IMR-90 (cell line): ENCODE measurements around the gene ABCC8. TPM values are rescaled to one million over a fixed set of nuclear protein-coding genes. Genes with fewer than 3 reads are reported as not detected.

Experiments
- ATAC-seq: fragments of 200-7000 bp; cut with Tn5 transposase; 2 replicates; pipeline ENCODE4 v1.9.1; 2020; ENCODE audit warnings: low read depth, mild to moderate bottlenecking, moderate library complexity
- BruUV-seq: library from RNA; stranded (reverse); fragments of 400-500 nt; replicated peaks from 2 replicates; lab custom pipeline; 2021; lab: Mats Ljungman, UMichigan
- CTCF ChIA-PET: fragments of 300-600 bp; formaldehyde crosslinking; extraction: SDS; loops from one replicate; lab custom pipeline; 2021; ENCODE audit warnings: antibody characterized with exemption; lab: Yijun Ruan, JAX
- POLR2A ChIA-PET: fragments of 300-600 bp; sonication (Branson Sonifier 250); formaldehyde crosslinking; loops from one replicate; lab custom pipeline; 2022; ENCODE audit warnings: antibody characterized with exemption; ENCODE audit not compliant: unreplicated experiment; lab: Charles Lee
- DNase-seq: peaks from one replicate; pipeline ENCODE4 v3.0.0; 2013
- H2AFZ ChIP-seq: replicated peaks from 2 replicates; pipeline ENCODE3; 2013; ENCODE audit warnings: low read length, mild to moderate bottlenecking; ENCODE audit not compliant: poor library complexity
- H2AK5ac ChIP-seq: 2 replicates; pipeline ENCODE4 v1.6.1; 2013; ENCODE audit warnings: low read depth, low read length, inconsistent platforms
- H2AK9ac ChIP-seq: replicated peaks from 2 replicates; pipeline ENCODE3; 2013; ENCODE audit warnings: mild to moderate bottlenecking, low read depth, low read length, moderate library complexity; ENCODE audit not compliant: poor library complexity
- H2BK120ac ChIP-seq: 2 replicates; pipeline ENCODE4 v1.6.1; 2013; ENCODE audit warnings: low read depth, low read length, inconsistent platforms
- H2BK15ac ChIP-seq: 3 replicates; pipeline ENCODE4 v1.6.1; 2013; ENCODE audit warnings: low read depth, low read length, inconsistent platforms
- H2BK20ac ChIP-seq: 2 replicates; pipeline ENCODE4 v1.6.1; 2013; ENCODE audit warnings: low read depth, mild to moderate bottlenecking, inconsistent platforms, low read length, moderate library complexity
- H2BK5ac ChIP-seq: 2 replicates; pipeline ENCODE4 v1.6.1; 2013; ENCODE audit warnings: mild to moderate bottlenecking, low read depth, low read length, inconsistent platforms; ENCODE audit not compliant: poor library complexity, severe bottlenecking
- H3K14ac ChIP-seq: replicated peaks from 2 replicates; pipeline ENCODE4 v1.6.1; 2013; ENCODE audit warnings: low read depth, low read length, inconsistent platforms
- H3K18ac ChIP-seq: 2 replicates; pipeline ENCODE4 v1.6.1; 2013; ENCODE audit warnings: low read depth, low read length, control low read depth
- H3K23ac ChIP-seq: 2 replicates; pipeline ENCODE4 v1.6.1; 2013; ENCODE audit warnings: low read depth, low read length, inconsistent platforms
- H3K27ac ChIP-seq: 2 replicates; pipeline ENCODE4 v1.5.1; 2013; ENCODE audit warnings: mild to moderate bottlenecking, control low read depth, low read length; ENCODE audit not compliant: insufficient read depth
- H3K27me3 ChIP-seq: 2 replicates; pipeline ENCODE4 v1.6.1; 2013; ENCODE audit warnings: low read length; ENCODE audit not compliant: control insufficient read depth, insufficient read depth
- H3K36me3 ChIP-seq: 2 replicates; pipeline ENCODE4 v1.6.1; 2013; ENCODE audit warnings: low read length, mixed read lengths; ENCODE audit not compliant: control insufficient read depth, insufficient read depth
- H3K4ac ChIP-seq: 2 replicates; pipeline ENCODE4 v1.6.1; 2013; ENCODE audit warnings: low read depth, low read length, inconsistent platforms
- H3K4me1 ChIP-seq: 2 replicates; pipeline ENCODE4 v1.6.1; 2013; ENCODE audit warnings: low read length, mixed read lengths; ENCODE audit not compliant: control insufficient read depth, insufficient read depth
- H3K4me2 ChIP-seq: 2 replicates; pipeline ENCODE4 v1.6.1; 2013; ENCODE audit warnings: low read depth, mild to moderate bottlenecking, control low read depth, low read length, moderate library complexity
- H3K4me3 ChIP-seq: 2 replicates; pipeline ENCODE4 v1.5.1; 2013; ENCODE audit warnings: low read depth, mild to moderate bottlenecking, control low read depth, low read length, moderate library complexity; ENCODE audit not compliant: insufficient read depth
- H3K56ac ChIP-seq: 2 replicates; pipeline ENCODE4 v1.6.1; 2013; ENCODE audit warnings: low read length, inconsistent platforms; ENCODE audit not compliant: insufficient read depth; ENCODE audit errors: extremely low read depth
- H3K79me1 ChIP-seq, 2 experiments: 2 replicates each; pipeline ENCODE4 v1.6.1; 2013; ENCODE audit warnings: low read length in 2 of 2, inconsistent platforms in 1 of 2, low read depth in 1 of 2
- H3K9ac ChIP-seq: 2 replicates; pipeline ENCODE4 v1.6.1; 2013; ENCODE audit warnings: low read depth, low read length, control low read depth
- H3K9me1 ChIP-seq: 2 replicates; pipeline ENCODE4 v1.6.1; 2013; ENCODE audit warnings: low read length, inconsistent platforms; ENCODE audit not compliant: insufficient read depth
- H3K9me3 ChIP-seq: 2 replicates; pipeline ENCODE4 v1.6.1; 2013; ENCODE audit warnings: low read length; ENCODE audit not compliant: control insufficient read depth, insufficient read depth
- H4K20me1 ChIP-seq: 2 replicates; pipeline ENCODE4 v1.6.1; 2013; ENCODE audit warnings: low read length, inconsistent platforms; ENCODE audit not compliant: insufficient read depth
- H4K5ac ChIP-seq: 2 replicates; pipeline ENCODE4 v1.6.1; 2013; ENCODE audit warnings: mild to moderate bottlenecking, low read depth, low read length, control low read depth
- H4K8ac ChIP-seq, 2 experiments: 2 replicates each; pipeline ENCODE4 v1.6.1; 2013; ENCODE audit warnings: low read depth in 2 of 2, low read length in 2 of 2, control low read depth in 1 of 2, inconsistent platforms in 1 of 2
- H4K91ac ChIP-seq: 2 replicates; pipeline ENCODE4 v1.6.1; 2013; ENCODE audit warnings: low read depth, low read length, inconsistent platforms; ENCODE audit not compliant: insufficient read depth
- BHLHE40 ChIP-seq: fragments of 150-350 bp; IDR thresholded peaks from 2 replicates; pipeline ENCODE4 v1.6.1; 2016; ENCODE audit warnings: mild to moderate bottlenecking, low read depth, low read length
- CEBPB ChIP-seq: IDR thresholded peaks from 2 replicates; pipeline ENCODE4 v1.6.1; 2012; ENCODE audit warnings: low read depth, low read length, improper control_type of control experiment
- CHD1 ChIP-seq: IDR thresholded peaks from 2 replicates; pipeline ENCODE4 v1.6.1; 2012; ENCODE audit warnings: low read depth, low read length, improper control_type of control experiment
- CTCF ChIP-seq: conservative IDR thresholded peaks from 2 replicates; pipeline ENCODE4 v1.5.1; 2012; ENCODE audit warnings: mild to moderate bottlenecking, low read depth, low read length, improper control_type of control experiment
- ELK1 ChIP-seq: fragments of 150-350 bp; IDR thresholded peaks from 2 replicates; pipeline ENCODE4 v1.6.1; 2016; ENCODE audit warnings: low read depth, mild to moderate bottlenecking, low read length, moderate library complexity, borderline replicate concordance
- FOS ChIP-seq: fragments of 150-350 bp; IDR thresholded peaks from 2 replicates; pipeline ENCODE4 v1.6.1; 2016; ENCODE audit warnings: low read depth, low read length
- MAZ ChIP-seq: IDR thresholded peaks from 2 replicates; pipeline ENCODE4 v1.6.1; 2012; ENCODE audit warnings: low read depth, mild to moderate bottlenecking, low read length, improper control_type of control experiment, moderate library complexity, borderline replicate concordance
- MXI1 ChIP-seq: IDR thresholded peaks from 2 replicates; pipeline ENCODE4 v1.6.1; 2012; ENCODE audit warnings: low read depth, mild to moderate bottlenecking, low read length, moderate library complexity, borderline replicate concordance
- NFE2L2 ChIP-seq: fragments of 150-350 bp; IDR thresholded peaks from 2 replicates; pipeline ENCODE4 v1.6.1; 2016; ENCODE audit warnings: low read depth, mild to moderate bottlenecking, low read length
- POLR2A ChIP-seq: IDR thresholded peaks from 2 replicates; pipeline ENCODE4 v1.6.1; 2012; ENCODE audit warnings: mild to moderate bottlenecking, low read depth, low read length
- RAD21 ChIP-seq: IDR thresholded peaks from 2 replicates; pipeline ENCODE4 v1.6.1; 2012; ENCODE audit warnings: low read length, improper control_type of control experiment
- RCOR1 ChIP-seq: IDR thresholded peaks from 2 replicates; pipeline ENCODE4 v1.6.1; 2012; ENCODE audit warnings: mild to moderate bottlenecking, low read length, improper control_type of control experiment; ENCODE audit not compliant: insufficient replicate concordance
- RFX5 ChIP-seq: IDR thresholded peaks from 2 replicates; pipeline ENCODE4 v1.8.0; 2012; ENCODE audit warnings: low read depth, mild to moderate bottlenecking, low read length, moderate library complexity
- SMC3 ChIP-seq: fragments of 150-350 bp; IDR thresholded peaks from 2 replicates; pipeline ENCODE4 v1.6.1; 2016; ENCODE audit warnings: low read depth, mild to moderate bottlenecking, antibody characterized with exemption, low read length, moderate library complexity
- WGBS, 2 experiments: methylation state at CpG; one replicate each; pipeline versions ENCODE4 v1.1.5 to v1.1.7; 2013; ENCODE audit warnings: missing lambda C conversion rate in 2 of 2; ENCODE audit not compliant: insufficient read length in 1 of 2; ENCODE audit errors: extremely low coverage in 2 of 2; 5-methylcytosine and 5-hydroxymethylcytosine counted together
- dilution Hi-C: fragments of 300-500 bp; cut with HindIII; formaldehyde crosslinking; loops from one replicate; pipeline ENCODE4 v1.14.3; 2018; ENCODE audit warnings: low sequenced_read_pairs; ENCODE audit not compliant: unreplicated experiment
- in situ Hi-C: fragments of 300-500 bp; cut with MboI; formaldehyde crosslinking; loops from 3 replicates; pipeline ENCODE4 v1.14.3; 2019; ENCODE audit warnings: low sequenced_read_pairs, inconsistent platforms, mixed read lengths
- intact Hi-C: fragments of 100-400 bp; cut with micrococcal nuclease; formaldehyde crosslinking; loops from 2 replicates; pipeline ENCODE4 v1.10.0; 2022
- polyA plus RNA-seq, 3 experiments: library from polyadenylated mRNA; depleted of rRNA; stranded (reverse); fragments of >200 nt; gene quantifications; 2 replicates each; pipeline ENCODE4 v1.2.3, GENCODE V29; 2012; ENCODE audit warnings: low replicate concordance in 1 of 3
- total RNA-seq: library from RNA; depleted of rRNA; stranded (reverse); fragments of >200 nt; gene quantifications from 2 replicates; pipeline ENCODE4 v1.2.3, GENCODE V29; 2012
- TF ChIP-seq, protein P1 (sequence below): fragments of 150-350 bp; IDR thresholded peaks from 2 replicates; pipeline ENCODE4 v1.6.1; 2017; ENCODE audit warnings: mild to moderate bottlenecking, antibody characterized with exemption, low read length, low read depth

The ABCC8 gene
- total and polyA plus RNA-seq, 2 of the 4 experiments (the other 2 are of a cell fraction): not detected

DNA sequence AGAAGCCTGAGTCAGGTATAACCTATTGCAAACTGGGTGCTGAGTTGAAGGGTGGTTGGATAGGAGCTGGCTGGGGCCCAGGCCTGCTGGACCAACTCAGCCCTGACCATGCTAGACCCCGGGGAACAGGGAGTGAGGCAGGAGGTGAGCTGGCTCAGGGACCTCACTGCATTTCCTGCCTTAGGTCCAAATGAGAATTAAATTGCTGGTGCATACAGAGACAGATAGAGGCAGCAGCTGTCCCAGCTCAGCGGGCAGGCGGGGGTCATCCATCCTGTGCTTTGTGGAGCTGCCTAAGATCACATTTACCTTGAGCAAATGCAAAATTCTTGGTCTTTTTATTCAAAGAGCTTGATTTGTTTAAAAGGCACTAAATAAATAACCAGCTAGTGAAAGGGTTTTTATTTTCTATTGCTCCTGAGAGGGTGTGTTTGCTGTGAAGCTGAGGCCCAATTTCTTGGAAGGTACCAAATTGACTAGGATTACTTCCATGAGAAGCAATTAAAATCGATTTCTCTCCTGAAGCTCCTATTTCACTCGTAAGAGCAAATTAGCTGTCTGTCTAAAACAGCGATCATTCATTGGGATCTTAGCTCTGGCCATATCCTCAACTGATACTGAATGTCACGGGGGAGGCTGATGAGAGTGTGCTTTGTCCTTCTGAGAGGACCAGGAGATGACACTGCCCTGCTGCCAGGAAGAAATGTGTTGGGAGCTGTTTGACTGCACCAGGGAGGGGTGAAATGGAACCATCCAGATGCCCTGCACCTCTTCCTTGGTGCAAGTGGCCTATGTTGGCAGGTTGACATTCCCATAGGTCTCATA lies 42.6 kb upstream of the ABCC8 start:
- in situ Hi-C loops (loop anchor here (25.0 kb wide), 1 partner anchor 582 kb away; no protein-coding TSS in a partner anchor), intact Hi-C loops (no loop called here), dilution Hi-C loops (no loop called here)
- ChIA-PET CTCF (interaction anchor here (0.8 to 1.4 kb wide), 2 partner anchors 9 to 459 kb away, joined by 5 to 8 read pairs; no protein-coding TSS in a partner anchor), POLR2A (no interaction called here)
- Histone ChIP-seq H3K27ac (no peak overlapping the region), H2BK15ac (no peak overlapping the region), H2AK5ac (no peak overlapping the region), H3K79me1 (no peaks in the 10 kb centered on the region), H2BK120ac (no peak overlapping the region), H3K27me3 (peaks cover 13% of the 10 kb centered on the region), H3K4me1 (no peaks in the 10 kb centered on the region), H3K4me3 (no peak overlapping the region), H3K4ac (no peak overlapping the region), H2AK9ac (no peak overlapping the region), H3K9me3 (no peaks in the 10 kb centered on the region), H3K23ac (no peak overlapping the region), H3K36me3 (no peaks in the 10 kb centered on the region), H2BK5ac (no peak overlapping the region), H4K20me1 (no peaks in the 10 kb centered on the region), H2AFZ (no peak overlapping the region), H3K18ac (no peak overlapping the region), H3K9ac (no peak overlapping the region), H3K56ac (no peak overlapping the region), H4K8ac (no peak overlapping the region), H4K5ac (no peak overlapping the region), H2BK20ac (no peak overlapping the region), H3K14ac (no peak overlapping the region), H3K4me2 (no peak overlapping the region), H3K9me1 (no peaks in the 10 kb centered on the region; the same call in 1 of the 2 replicates), H4K91ac (no peak overlapping the region)
- no TSS peak for BruUV-seq
- DNase-seq (no peak), ATAC-seq (no peak)
- 33% methylated on average over 2 of the region's 7 CpGs; no CpG with 5 or more reads in 1 of the 2 experiments for WGBS, 2 experiments
- TF ChIP-seq MAZ (no peak), MXI1 (no peak), CEBPB (no peak), BHLHE40 (no peak), POLR2A (no peak), CHD1 (no peak), RFX5 (no peak), SMC3 (no peak), NFE2L2 (no peak), FOS (no peak), CTCF (no peak), ELK1 (no peak), RCOR1 (no peak), RAD21 (no peak)
- TF ChIP-seq, protein P1, sequence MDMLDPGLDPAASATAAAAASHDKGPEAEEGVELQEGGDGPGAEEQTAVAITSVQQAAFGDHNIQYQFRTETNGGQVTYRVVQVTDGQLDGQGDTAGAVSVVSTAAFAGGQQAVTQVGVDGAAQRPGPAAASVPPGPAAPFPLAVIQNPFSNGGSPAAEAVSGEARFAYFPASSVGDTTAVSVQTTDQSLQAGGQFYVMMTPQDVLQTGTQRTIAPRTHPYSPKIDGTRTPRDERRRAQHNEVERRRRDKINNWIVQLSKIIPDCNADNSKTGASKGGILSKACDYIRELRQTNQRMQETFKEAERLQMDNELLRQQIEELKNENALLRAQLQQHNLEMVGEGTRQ: no peak
